H9 (cell line): Measurements from ENCODE around the gene FHIT. TPM values are rescaled to one million over a fixed set of nuclear protein-coding genes. Genes with fewer than 3 reads are reported as not detected.

ENCODE experiments used
- DNase-seq: peaks from one replicate; pipeline ENCODE4 v3.0.0-alpha.2; 2017
- H2AFZ ChIP-seq: one replicate; pipeline ENCODE4 v1.6.1; 2013; ENCODE audit warnings: mild to moderate bottlenecking, low read length, control low read depth, moderate library complexity
- H2AK5ac ChIP-seq: 2 replicates; pipeline ENCODE4 v1.6.1; 2013; ENCODE audit warnings: low read length, control low read depth, mixed read lengths; ENCODE audit not compliant: insufficient read length
- H2BK120ac ChIP-seq: one replicate; pipeline ENCODE4 v1.6.1; 2013; ENCODE audit warnings: low read depth, mild to moderate bottlenecking, low read length, control low read depth, inconsistent platforms; ENCODE audit not compliant: poor library complexity, severe bottlenecking
- H2BK12ac ChIP-seq: 2 replicates; pipeline ENCODE4 v1.6.1; 2013; ENCODE audit warnings: low read length, control low read depth, mixed read lengths, low read depth; ENCODE audit not compliant: insufficient read length
- H2BK15ac ChIP-seq: 2 replicates; pipeline ENCODE4 v1.6.1; 2013; ENCODE audit warnings: low read depth, low read length, control low read depth
- H2BK20ac ChIP-seq: one replicate; pipeline ENCODE4 v1.6.1; 2013; ENCODE audit warnings: low read depth, mild to moderate bottlenecking, low read length, control low read depth, inconsistent platforms; ENCODE audit not compliant: poor library complexity, severe bottlenecking
- H2BK5ac ChIP-seq: 2 replicates; pipeline ENCODE4 v1.6.1; 2013; ENCODE audit warnings: low read length, control low read depth, mixed read lengths; ENCODE audit not compliant: insufficient read length
- H3K14ac ChIP-seq: 2 replicates; pipeline ENCODE4 v1.6.1; 2013; ENCODE audit warnings: low read length, control low read depth; ENCODE audit not compliant: insufficient read depth
- H3K18ac ChIP-seq: 2 replicates; pipeline ENCODE4 v1.6.1; 2013; ENCODE audit warnings: low read depth, mild to moderate bottlenecking, mixed read lengths, low read length, control low read depth; ENCODE audit not compliant: insufficient read length
- H3K23ac ChIP-seq: 2 replicates; pipeline ENCODE4 v1.6.1; 2013; ENCODE audit warnings: low read length, control low read depth, mixed read lengths, low read depth; ENCODE audit not compliant: insufficient read length
- H3K23me2 ChIP-seq: 2 replicates; pipeline ENCODE4 v1.6.1; 2013; ENCODE audit warnings: low read depth, mild to moderate bottlenecking, mixed read lengths, low read length, control low read depth; ENCODE audit not compliant: insufficient read length, poor library complexity, severe bottlenecking
- H3K27ac ChIP-seq: 2 replicates; pipeline ENCODE4 v1.5.1; 2013; ENCODE audit warnings: low read length, control low read depth, mixed read lengths, low read depth; ENCODE audit not compliant: insufficient read length
- H3K27me3 ChIP-seq: 2 replicates; pipeline ENCODE4 v1.6.1; 2013; ENCODE audit warnings: low read length, control low read depth, inconsistent platforms; ENCODE audit not compliant: insufficient read depth
- H3K4ac ChIP-seq: 2 replicates; pipeline ENCODE4 v1.6.1; 2013; ENCODE audit warnings: low read depth, mild to moderate bottlenecking, control low read depth, inconsistent platforms, low read length, moderate library complexity
- H3K4me1 ChIP-seq: 2 replicates; pipeline ENCODE4 v1.6.1; 2013; ENCODE audit warnings: low read length, control low read depth, inconsistent platforms; ENCODE audit not compliant: insufficient read depth
- H3K4me2 ChIP-seq: 2 replicates; pipeline ENCODE4 v1.6.1; 2013; ENCODE audit warnings: low read length, control low read depth, mixed read lengths; ENCODE audit not compliant: insufficient read length, insufficient read depth
- H3K56ac ChIP-seq: 2 replicates; pipeline ENCODE4 v1.6.1; 2013; ENCODE audit warnings: low read depth, mild to moderate bottlenecking, mixed read lengths, low read length, control low read depth; ENCODE audit not compliant: insufficient read length
- H3K79me1 ChIP-seq: 2 replicates; pipeline ENCODE4 v1.6.1; 2013; ENCODE audit warnings: low read depth, mild to moderate bottlenecking, moderate library complexity, low read length, control low read depth, inconsistent platforms; ENCODE audit not compliant: insufficient read depth, poor library complexity, severe bottlenecking
- H3K79me2 ChIP-seq: 2 replicates; pipeline ENCODE4 v1.6.1; 2013; ENCODE audit warnings: low read length, control low read depth, inconsistent platforms; ENCODE audit not compliant: insufficient read depth
- H3K9ac ChIP-seq: 2 replicates; pipeline ENCODE4 v1.6.1; 2013; ENCODE audit warnings: low read length, control low read depth, mixed read lengths; ENCODE audit not compliant: insufficient read length; ENCODE audit errors: extremely low read depth
- H3K9me3 ChIP-seq: one replicate; pipeline ENCODE4 v1.6.1; 2013; ENCODE audit warnings: low read depth, low read length, inconsistent platforms; ENCODE audit not compliant: control insufficient read depth
- H3T11ph ChIP-seq: one replicate; pipeline ENCODE4 v1.6.1; 2013; ENCODE audit warnings: mild to moderate bottlenecking, low read length, control low read depth, inconsistent platforms
- H4K20me1 ChIP-seq: one replicate; pipeline ENCODE4 v1.6.1; 2013; ENCODE audit not compliant: control insufficient read depth, insufficient read length, insufficient read depth
- H4K5ac ChIP-seq: 2 replicates; pipeline ENCODE4 v1.6.1; 2013; ENCODE audit warnings: low read depth, mild to moderate bottlenecking, mixed read lengths, low read length, control low read depth; ENCODE audit not compliant: insufficient read length
- H4K8ac ChIP-seq: replicated peaks from 2 replicates; pipeline ENCODE4 v1.6.1; 2013; ENCODE audit warnings: low read length, control low read depth, mixed read lengths, low read depth; ENCODE audit not compliant: insufficient read length
- H4K91ac ChIP-seq: 2 replicates; pipeline ENCODE4 v1.6.1; 2013; ENCODE audit warnings: low read depth, mild to moderate bottlenecking, moderate library complexity, mixed read lengths, low read length, control low read depth; ENCODE audit not compliant: insufficient read length
- H3K27ac Mint-ChIP-seq, 3 experiments: 2 replicates in 2 of 3; 3 replicates in 1 of 3; pipeline ENCODE4 v1.8.0; 2020 to 2021; ENCODE audit warnings: mixed read lengths in 3 of 3, mild to moderate bottlenecking in 1 of 3, moderate library complexity in 1 of 3
- H3K27me3 Mint-ChIP-seq: 2 replicates; pipeline ENCODE4 v1.8.0; 2021; ENCODE audit warnings: low read depth, mild to moderate bottlenecking, moderate library complexity, mixed read lengths
- H3K36me3 Mint-ChIP-seq, 3 experiments: 2 replicates in 2 of 3; 3 replicates in 1 of 3; pipeline ENCODE4 v1.8.0; 2020 to 2021; ENCODE audit warnings: low read depth in 3 of 3, mixed read lengths in 3 of 3; ENCODE audit not compliant: insufficient read depth in 1 of 3
- H3K4me1 Mint-ChIP-seq, 2 experiments: 2 replicates each; pipeline ENCODE4 v1.8.0; 2020; ENCODE audit warnings: mixed read lengths in 2 of 2
- H3K4me3 Mint-ChIP-seq, 2 experiments: 2 replicates in 1 of 2; 3 replicates in 1 of 2; pipeline ENCODE4 v1.8.0; 2020 to 2021; ENCODE audit warnings: mild to moderate bottlenecking in 2 of 2, mixed read lengths in 2 of 2, moderate library complexity in 1 of 2
- H3K9me3 Mint-ChIP-seq, 2 experiments: 2 replicates in 1 of 2; 3 replicates in 1 of 2; pipeline ENCODE4 v1.8.0; 2020; ENCODE audit warnings: mild to moderate bottlenecking in 2 of 2, mixed read lengths in 2 of 2, moderate library complexity in 1 of 2
- CTCF ChIP-seq: fragments of 200-600 bp; sonication (generic); conservative IDR thresholded peaks from 3 replicates; pipeline ENCODE4 v1.8.0; 2021; ENCODE audit warnings: antibody characterized with exemption, mild to moderate bottlenecking
- WGBS: extraction: QIAGEN DNeasy Blood & Tissue Kit; methylation state at CpG from one replicate; pipeline ENCODE4 v1.1.7; 2013; ENCODE audit warnings: missing lambda C conversion rate, low lambda C conversion rate, mixed read lengths; ENCODE audit not compliant: insufficient read length; ENCODE audit errors: extremely low coverage; 5-methylcytosine and 5-hydroxymethylcytosine counted together
- total RNA-seq: library from RNA; stranded (reverse); gene quantifications from 2 replicates; pipeline ENCODE4 v1.2.1, GENCODE V29; 2021

FHIT gene
- total RNA-seq, 1 experiment from 2014 or later, result 3.0 TPM

GRCh38 chr3:60551455-60552209, 699.6 kb downstream of the FHIT start:
- Histone ChIP-seq H3K9ac (no peak overlapping the region), H3K27me3 (no peaks in the 10 kb centered on the region), H3K4ac (no peak overlapping the region), H3K9me3 (no peaks in the 10 kb centered on the region), H2AFZ (no peak overlapping the region), H3K4me2 (no peak overlapping the region), H3K23ac (no peak overlapping the region), H2BK12ac (no peak overlapping the region), H3K79me2 (no peaks in the 10 kb centered on the region), H3K18ac (no peak overlapping the region), H2BK20ac (no peak overlapping the region), H3T11ph (no peak overlapping the region), H3K79me1 (no peaks in the 10 kb centered on the region), H4K20me1 (no peaks in the 10 kb centered on the region), H4K91ac (no peak overlapping the region), H3K27ac (no peak overlapping the region), H4K5ac (no peak overlapping the region), H2BK15ac (no peak overlapping the region), H2BK5ac (no peak overlapping the region), H2BK120ac (no peak overlapping the region), H3K23me2 (no peaks in the 10 kb centered on the region), H3K56ac (no peak overlapping the region), H3K14ac (no peak overlapping the region), H3K4me1 (peaks cover 5% of the 10 kb centered on the region), H2AK5ac (no peak overlapping the region), H4K8ac (no peak overlapping the region)
- peaks cover 55 to 59% of the 10 kb centered on the region in 2 experiments for H3K4me1 Mint-ChIP-seq
- H3K27me3 Mint-ChIP-seq, result no peaks in the 10 kb centered on the region
- H3K9me3 Mint-ChIP-seq, result peaks cover 14 to 18% of the 10 kb centered on the region in 2 experiments
- H3K27ac Mint-ChIP-seq, result no peak overlapping the region
- no peak for TF ChIP-seq CTCF
- H3K4me3 Mint-ChIP-seq, result no peak overlapping the region
- peaks cover 6 to 21% (median 9%) of the 10 kb centered on the region in 3 experiments for H3K36me3 Mint-ChIP-seq
- DNase-seq, result no peak
- WGBS, result no CpG with 5 or more reads among the region's 5 CpGs
